Liver (tissue), 3 donors: ENCODE results near the gene ZDHHC6.

Experiments
- FOXA1 ChIP-seq: IDR thresholded peaks from 2 replicates; pipeline ENCODE4 v1.6.1; 2016; ENCODE audit warnings: antibody characterized with exemption
- RAD21 ChIP-seq, 2 donors: IDR thresholded peaks; 2 replicates each; pipeline ENCODE4 v1.6.1; 2016; ENCODE audit warnings: antibody characterized with exemption in 2 of 2, mild to moderate bottlenecking in 2 of 2
- RXRA ChIP-seq, 2 donors: IDR thresholded peaks; 2 replicates each; pipeline ENCODE4 v1.6.1; 2017 to 2018; ENCODE audit warnings: antibody characterized with exemption in 2 of 2, mild to moderate bottlenecking in 1 of 2
- SP1 ChIP-seq: IDR thresholded peaks from 2 replicates; pipeline ENCODE4 v1.6.1; 2018; ENCODE audit warnings: antibody characterized with exemption, mild to moderate bottlenecking
- YY1 ChIP-seq: IDR thresholded peaks from 2 replicates; pipeline ENCODE4 v1.6.1; 2016; ENCODE audit warnings: antibody characterized with exemption, mild to moderate bottlenecking
- TF ChIP-seq, protein P1 (sequence below): IDR thresholded peaks from 2 replicates; pipeline ENCODE4 v1.6.1; 2016; ENCODE audit warnings: antibody characterized with exemption, mild to moderate bottlenecking
- TF ChIP-seq, protein P2 (sequence below): IDR thresholded peaks from 2 replicates; pipeline ENCODE4 v1.6.1; 2016; ENCODE audit warnings: antibody characterized with exemption
- TF ChIP-seq, protein P3 (sequence below): fragments of 150-350 bp; IDR thresholded peaks from 2 replicates; pipeline ENCODE4 v1.5.1; 2017; ENCODE audit warnings: improper control_type of control experiment, low read depth, low read length; ENCODE audit not compliant: missing input control
- TF ChIP-seq, protein P4 (sequence below): IDR thresholded peaks from 2 replicates; pipeline ENCODE4 v1.6.1; 2016; ENCODE audit warnings: antibody characterized with exemption
- donor health status: healthy.
- donor health status: healthy.

DNA sequence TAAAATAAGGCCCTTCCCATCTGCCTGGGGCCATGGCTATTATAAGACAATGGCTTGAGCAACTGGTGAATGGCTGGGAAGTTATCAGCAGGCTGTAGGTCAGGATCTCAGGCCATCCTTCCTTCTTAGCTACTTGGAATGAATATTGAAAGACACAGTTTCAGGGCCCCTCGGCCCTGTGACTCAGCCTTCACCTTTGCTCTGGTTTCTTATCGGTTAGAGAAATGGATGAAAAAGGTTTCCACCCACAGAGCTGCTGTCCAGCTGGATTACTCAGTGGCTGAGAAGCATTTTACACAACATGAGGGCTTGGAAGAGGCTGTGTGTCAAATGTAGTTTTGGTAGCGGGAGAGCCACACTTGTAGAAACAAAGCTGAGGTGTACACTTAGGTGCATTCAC is 63.4 kb downstream of the ZDHHC6 start:
- TF ChIP-seq, protein P1, sequence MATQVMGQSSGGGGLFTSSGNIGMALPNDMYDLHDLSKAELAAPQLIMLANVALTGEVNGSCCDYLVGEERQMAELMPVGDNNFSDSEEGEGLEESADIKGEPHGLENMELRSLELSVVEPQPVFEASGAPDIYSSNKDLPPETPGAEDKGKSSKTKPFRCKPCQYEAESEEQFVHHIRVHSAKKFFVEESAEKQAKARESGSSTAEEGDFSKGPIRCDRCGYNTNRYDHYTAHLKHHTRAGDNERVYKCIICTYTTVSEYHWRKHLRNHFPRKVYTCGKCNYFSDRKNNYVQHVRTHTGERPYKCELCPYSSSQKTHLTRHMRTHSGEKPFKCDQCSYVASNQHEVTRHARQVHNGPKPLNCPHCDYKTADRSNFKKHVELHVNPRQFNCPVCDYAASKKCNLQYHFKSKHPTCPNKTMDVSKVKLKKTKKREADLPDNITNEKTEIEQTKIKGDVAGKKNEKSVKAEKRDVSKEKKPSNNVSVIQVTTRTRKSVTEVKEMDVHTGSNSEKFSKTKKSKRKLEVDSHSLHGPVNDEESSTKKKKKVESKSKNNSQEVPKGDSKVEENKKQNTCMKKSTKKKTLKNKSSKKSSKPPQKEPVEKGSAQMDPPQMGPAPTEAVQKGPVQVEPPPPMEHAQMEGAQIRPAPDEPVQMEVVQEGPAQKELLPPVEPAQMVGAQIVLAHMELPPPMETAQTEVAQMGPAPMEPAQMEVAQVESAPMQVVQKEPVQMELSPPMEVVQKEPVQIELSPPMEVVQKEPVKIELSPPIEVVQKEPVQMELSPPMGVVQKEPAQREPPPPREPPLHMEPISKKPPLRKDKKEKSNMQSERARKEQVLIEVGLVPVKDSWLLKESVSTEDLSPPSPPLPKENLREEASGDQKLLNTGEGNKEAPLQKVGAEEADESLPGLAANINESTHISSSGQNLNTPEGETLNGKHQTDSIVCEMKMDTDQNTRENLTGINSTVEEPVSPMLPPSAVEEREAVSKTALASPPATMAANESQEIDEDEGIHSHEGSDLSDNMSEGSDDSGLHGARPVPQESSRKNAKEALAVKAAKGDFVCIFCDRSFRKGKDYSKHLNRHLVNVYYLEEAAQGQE = peak; percentile 94
- TF ChIP-seq, protein P2, sequence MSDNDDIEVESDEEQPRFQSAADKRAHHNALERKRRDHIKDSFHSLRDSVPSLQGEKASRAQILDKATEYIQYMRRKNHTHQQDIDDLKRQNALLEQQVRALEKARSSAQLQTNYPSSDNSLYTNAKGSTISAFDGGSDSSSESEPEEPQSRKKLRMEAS = peak; percentile 26
- TF ChIP-seq, protein P3, sequence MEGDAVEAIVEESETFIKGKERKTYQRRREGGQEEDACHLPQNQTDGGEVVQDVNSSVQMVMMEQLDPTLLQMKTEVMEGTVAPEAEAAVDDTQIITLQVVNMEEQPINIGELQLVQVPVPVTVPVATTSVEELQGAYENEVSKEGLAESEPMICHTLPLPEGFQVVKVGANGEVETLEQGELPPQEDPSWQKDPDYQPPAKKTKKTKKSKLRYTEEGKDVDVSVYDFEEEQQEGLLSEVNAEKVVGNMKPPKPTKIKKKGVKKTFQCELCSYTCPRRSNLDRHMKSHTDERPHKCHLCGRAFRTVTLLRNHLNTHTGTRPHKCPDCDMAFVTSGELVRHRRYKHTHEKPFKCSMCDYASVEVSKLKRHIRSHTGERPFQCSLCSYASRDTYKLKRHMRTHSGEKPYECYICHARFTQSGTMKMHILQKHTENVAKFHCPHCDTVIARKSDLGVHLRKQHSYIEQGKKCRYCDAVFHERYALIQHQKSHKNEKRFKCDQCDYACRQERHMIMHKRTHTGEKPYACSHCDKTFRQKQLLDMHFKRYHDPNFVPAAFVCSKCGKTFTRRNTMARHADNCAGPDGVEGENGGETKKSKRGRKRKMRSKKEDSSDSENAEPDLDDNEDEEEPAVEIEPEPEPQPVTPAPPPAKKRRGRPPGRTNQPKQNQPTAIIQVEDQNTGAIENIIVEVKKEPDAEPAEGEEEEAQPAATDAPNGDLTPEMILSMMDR = no peak
- peak; percentile 67 for TF ChIP-seq YY1
- peak; percentile 63 for TF ChIP-seq SP1
- peak; percentile 28 for TF ChIP-seq RAD21 (IDR thresholded peaks at IDR 0.05)
- TF ChIP-seq, protein P4, sequence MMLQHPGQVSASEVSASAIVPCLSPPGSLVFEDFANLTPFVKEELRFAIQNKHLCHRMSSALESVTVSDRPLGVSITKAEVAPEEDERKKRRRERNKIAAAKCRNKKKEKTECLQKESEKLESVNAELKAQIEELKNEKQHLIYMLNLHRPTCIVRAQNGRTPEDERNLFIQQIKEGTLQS = peak; percentile 82
- no peak for TF ChIP-seq FOXA1
- peak; percentile 83 to 89 for TF ChIP-seq RXRA (IDR thresholded peaks at IDR 0.05)
